CD14-positive monocyte (primary cell): ENCODE data around the gene LAG3. TPM values are rescaled to one million over a fixed set of nuclear protein-coding genes. Genes with fewer than 3 reads are reported as not detected.

Experiments
- DNase-seq, 3 donors: peaks; one replicate each; pipeline ENCODE4 v3.0.0-alpha.2; 2011 to 2022
- H2AFZ ChIP-seq: 2 replicates; pipeline ENCODE4 v1.6.0; 2012; ENCODE audit warnings: mild to moderate bottlenecking, low read depth, low read length, inconsistent platforms; ENCODE audit not compliant: insufficient read depth, poor library complexity, severe bottlenecking
- H3K27ac ChIP-seq, 2 donors: 1 replicate in 1 of 2; 2 replicates in 1 of 2; pipeline ENCODE4 v1.5.1; 2012 to 2013; ENCODE audit warnings: low read length in 2 of 2, control low read depth in 1 of 2, inconsistent platforms in 1 of 2, low read depth in 1 of 2, mild to moderate bottlenecking in 1 of 2
- H3K27me3 ChIP-seq, 2 donors: one replicate each; pipeline versions ENCODE4 v1.6.0 to v1.6.1; 2011 to 2013; ENCODE audit warnings: low read length in 2 of 2; ENCODE audit not compliant: control insufficient read depth in 2 of 2, insufficient read depth in 2 of 2
- H3K36me3 ChIP-seq, 2 donors: replicated peaks in 1 of 2; 1 replicate in 1 of 2; 2 replicates in 1 of 2; pipeline versions ENCODE4 v1.5.1 to v1.6.1; 2012 to 2013; ENCODE audit warnings: low read length in 2 of 2, control low read depth in 1 of 2, inconsistent platforms in 1 of 2, mild to moderate bottlenecking in 1 of 2; ENCODE audit not compliant: insufficient read depth in 2 of 2, control insufficient read depth in 1 of 2
- H3K4me1 ChIP-seq, 2 donors: 1 replicate in 1 of 2; 2 replicates in 1 of 2; pipeline versions ENCODE4 v1.5.1 to v1.6.1; 2012 to 2013; ENCODE audit warnings: low read length in 2 of 2, control low read depth in 1 of 2, inconsistent platforms in 1 of 2, mild to moderate bottlenecking in 1 of 2, moderate library complexity in 1 of 2; ENCODE audit not compliant: insufficient read depth in 2 of 2, control insufficient read depth in 1 of 2
- H3K4me2 ChIP-seq: replicated peaks from 2 replicates; pipeline ENCODE3; 2012; ENCODE audit warnings: low read length, moderate library complexity, mild to moderate bottlenecking; ENCODE audit not compliant: poor library complexity, severe bottlenecking; ENCODE audit errors: extremely low read depth
- H3K4me3 ChIP-seq, 3 experiments: fragments of 200-600 bp in 1 of 3; sonication (generic) in 1 of 3; replicated peaks in 1 of 3; 1 replicate in 2 of 3; 2 replicates in 1 of 3; pipeline ENCODE4 v1.5.1; 2011 to 2013; ENCODE audit warnings: low read length in 3 of 3, mild to moderate bottlenecking in 3 of 3, control low read depth in 2 of 3, low read depth in 2 of 3, inconsistent platforms in 1 of 3, moderate library complexity in 1 of 3
- H3K79me2 ChIP-seq: 2 replicates; pipeline ENCODE4 v1.6.0; 2012; ENCODE audit warnings: mild to moderate bottlenecking, control low read depth, inconsistent platforms, low read length, moderate library complexity; ENCODE audit not compliant: insufficient read depth
- H3K9ac ChIP-seq: 2 replicates; pipeline ENCODE4 v1.6.0; 2017; ENCODE audit warnings: low read length, mild to moderate bottlenecking; ENCODE audit not compliant: insufficient read depth, poor library complexity, severe bottlenecking
- H3K9me3 ChIP-seq, 2 donors: replicated peaks in 1 of 2; 1 replicate in 1 of 2; 2 replicates in 1 of 2; pipeline versions ENCODE4 v1.5.1 to v1.6.1; 2012 to 2013; ENCODE audit warnings: low read length in 2 of 2, control low read depth in 1 of 2; ENCODE audit not compliant: control insufficient read depth in 1 of 2, insufficient read depth in 1 of 2
- H4K20me1 ChIP-seq: 2 replicates; pipeline ENCODE4 v1.6.0; 2012; ENCODE audit warnings: mild to moderate bottlenecking, low read length, control low read depth, moderate library complexity; ENCODE audit not compliant: insufficient read depth
- H3K27ac Mint-ChIP-seq, 7 donors: one replicate each; pipeline ENCODE4 v1.8.0; 2020; ENCODE audit warnings: mild to moderate bottlenecking in 7 of 7, mixed read lengths in 7 of 7, moderate library complexity in 6 of 7, inconsistent platforms in 2 of 7
- H3K27me3 Mint-ChIP-seq, 3 donors: one replicate each; pipeline ENCODE4 v1.8.0; 2021 to 2022; ENCODE audit warnings: low read depth in 3 of 3, mild to moderate bottlenecking in 3 of 3, mixed read lengths in 3 of 3, moderate library complexity in 3 of 3, inconsistent platforms in 1 of 3
- H3K36me3 Mint-ChIP-seq, 2 donors: one replicate each; pipeline ENCODE4 v1.8.0; 2020; ENCODE audit warnings: mixed read lengths in 2 of 2, inconsistent platforms in 1 of 2, mild to moderate bottlenecking in 1 of 2
- H3K4me1 Mint-ChIP-seq: one replicate; pipeline ENCODE4 v1.8.0; 2020; ENCODE audit warnings: mild to moderate bottlenecking, mixed read lengths
- H3K4me3 Mint-ChIP-seq, 2 donors: one replicate each; pipeline ENCODE4 v1.8.0; 2020; ENCODE audit warnings: mild to moderate bottlenecking in 2 of 2, mixed read lengths in 2 of 2, moderate library complexity in 1 of 2
- H3K9me3 Mint-ChIP-seq, 7 donors: one replicate each; pipeline ENCODE4 v1.8.0; 2020 to 2022; ENCODE audit warnings: mixed read lengths in 7 of 7, mild to moderate bottlenecking in 6 of 7, moderate library complexity in 6 of 7, inconsistent platforms in 2 of 7
- CTCF ChIP-seq: fragments of 200-600 bp; IDR thresholded peaks from one replicate; pipeline ENCODE4 v1.8.0; 2022; ENCODE audit warnings: antibody characterized with exemption, mild to moderate bottlenecking
- WGBS: methylation state at CpG from one replicate; pipeline ENCODE4 v1.1.5; 2013; ENCODE audit warnings: missing lambda C conversion rate; ENCODE audit not compliant: insufficient coverage; 5-methylcytosine and 5-hydroxymethylcytosine counted together
- intact Hi-C, 2 donors: fragments of 100-400 bp; cut with micrococcal nuclease; formaldehyde crosslinking; loops; one replicate each; pipeline versions ENCODE4 v1.15.0 to v1.15.1; 2023
- polyA plus RNA-seq, 3 donors: library from polyadenylated mRNA; depleted of rRNA in 1 of 3; unstranded in 2 of 3; stranded (reverse) in 1 of 3; fragments of 300-500 nt in 2 of 3; fragments of >200 nt in 1 of 3; fragmentation: Illumina TruSeq in 2 of 3; gene quantifications; 1 replicate in 2 of 3; 2 replicates in 1 of 3; pipeline ENCODE4 v1.2.3, GENCODE V29; 2012 to 2021

The LAG3 gene
- polyA plus RNA-seq, 3 donors, result 0.04 TPM; not detected in 2

DNA sequence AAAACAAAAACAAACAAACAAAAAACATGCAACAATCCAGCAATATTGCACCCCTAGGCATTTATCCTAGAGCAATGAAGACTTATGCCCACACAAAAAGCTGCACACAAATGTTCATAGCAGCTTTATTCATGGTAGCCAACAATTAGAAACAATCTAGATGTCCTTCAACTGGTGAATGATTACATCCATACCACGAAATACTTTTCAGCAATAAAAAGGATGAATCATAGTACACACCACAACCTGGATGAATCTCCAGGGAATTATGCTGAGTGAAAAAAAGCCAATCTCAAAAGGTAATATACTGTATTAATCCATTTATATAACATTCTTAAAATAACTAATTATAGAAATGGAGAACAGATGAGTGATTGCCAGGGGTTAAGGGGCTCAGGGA, 34.9 kb downstream of the LAG3 start:
- H3K27me3 Mint-ChIP-seq, result no peaks in the 10 kb centered on the region
- DNase-seq, result no peak
- TF ChIP-seq CTCF, result no peak
- intact Hi-C loops, result no loop called here
- peaks cover 0 to 11% (median 2%) of the 10 kb centered on the region in 7 donors for H3K9me3 Mint-ChIP-seq
- Histone ChIP-seq H2AFZ (no peak overlapping the region), H3K79me2 (no peaks in the 10 kb centered on the region), H3K36me3 (peaks cover 42 to 55% of the 10 kb centered on the region in 2 donors), H4K20me1 (peaks cover 66% of the 10 kb centered on the region), H3K4me1 (peaks cover 3 to 4% of the 10 kb centered on the region in 2 donors), H3K9me3 (no peaks in the 10 kb centered on the region), H3K27ac (no peak overlapping the region), H3K27me3 (no peaks in the 10 kb centered on the region), H3K4me2 (no peak overlapping the region), H3K4me3 (no peak overlapping the region), H3K9ac (no peak overlapping the region)
- peaks cover 5% of the 10 kb centered on the region for H3K4me1 Mint-ChIP-seq
- H3K36me3 Mint-ChIP-seq, result peaks cover 45 to 68% of the 10 kb centered on the region in 2 donors
- no peak overlapping the region for H3K4me3 Mint-ChIP-seq
- H3K27ac Mint-ChIP-seq, result no peak overlapping the region
- no CpG with 5 or more reads among the region's 1 CpG for WGBS

DNA sequence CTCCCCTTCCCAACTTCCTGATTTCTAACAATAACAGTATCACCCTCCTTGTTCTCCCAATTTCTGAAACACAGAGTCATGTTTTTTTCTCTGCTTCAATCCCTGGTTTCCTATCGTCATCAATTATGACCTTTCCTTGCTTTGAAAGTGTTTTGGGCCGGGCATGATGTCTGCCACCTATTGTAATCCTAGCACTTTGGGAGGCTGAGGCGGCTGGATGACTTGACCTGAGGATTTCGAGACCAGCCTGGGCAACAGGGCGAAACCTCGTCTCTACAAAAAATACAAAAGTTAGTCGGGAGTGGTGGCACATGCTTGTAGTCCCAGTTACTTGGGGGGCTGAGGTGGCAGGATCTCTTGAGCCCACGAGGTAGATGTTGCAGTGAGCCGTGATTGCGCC, 36.7 kb downstream of the LAG3 start:
- Histone ChIP-seq H3K9ac (no peak overlapping the region), H4K20me1 (peaks cover 66% of the 10 kb centered on the region), H3K4me2 (no peak overlapping the region), H3K27me3 (no peaks in the 10 kb centered on the region), H2AFZ (no peak overlapping the region), H3K79me2 (no peaks in the 10 kb centered on the region), H3K36me3 (peaks cover 28 to 45% of the 10 kb centered on the region in 2 donors), H3K9me3 (no peaks in the 10 kb centered on the region), H3K4me3 (no peak overlapping the region), H3K4me1 (peaks cover 12 to 13% of the 10 kb centered on the region in 2 donors), H3K27ac (no peak overlapping the region)
- H3K4me1 Mint-ChIP-seq, result peaks cover 16% of the 10 kb centered on the region
- H3K27me3 Mint-ChIP-seq, result no peaks in the 10 kb centered on the region
- no peak overlapping the region for H3K4me3 Mint-ChIP-seq
- peaks cover 40 to 56% of the 10 kb centered on the region in 2 donors for H3K36me3 Mint-ChIP-seq
- intact Hi-C loops, result no loop called here
- TF ChIP-seq CTCF, result no peak
- peaks cover 0 to 2% (median 0%) of the 10 kb centered on the region in 7 donors for H3K9me3 Mint-ChIP-seq
- WGBS, result 89% methylated on average over 4 of the region's 10 CpGs
- no peak overlapping the region for H3K27ac Mint-ChIP-seq
- no peak for DNase-seq
